OCI-LY7 (cell line): Measurements from ENCODE around the gene ARPC5.

Experiments
- EZH2phosphoT487 ChIP-seq: fragments of 200-600 bp; sonication (generic); IDR thresholded peaks from 2 replicates; pipeline ENCODE4 v1.6.1; 2018; ENCODE audit warnings: low read depth, borderline replicate concordance, mild to moderate bottlenecking, mixed run types, antibody characterized with exemption, low read length, moderate library complexity, mixed read lengths
- TF ChIP-seq, protein P1 (sequence below): fragments of 200-600 bp; sonication (generic); conservative IDR thresholded peaks from 2 replicates; pipeline ENCODE4 v1.5.1; 2014; ENCODE audit warnings: mild to moderate bottlenecking, antibody characterized with exemption, low read length, moderate library complexity, mixed read lengths

DNA sequence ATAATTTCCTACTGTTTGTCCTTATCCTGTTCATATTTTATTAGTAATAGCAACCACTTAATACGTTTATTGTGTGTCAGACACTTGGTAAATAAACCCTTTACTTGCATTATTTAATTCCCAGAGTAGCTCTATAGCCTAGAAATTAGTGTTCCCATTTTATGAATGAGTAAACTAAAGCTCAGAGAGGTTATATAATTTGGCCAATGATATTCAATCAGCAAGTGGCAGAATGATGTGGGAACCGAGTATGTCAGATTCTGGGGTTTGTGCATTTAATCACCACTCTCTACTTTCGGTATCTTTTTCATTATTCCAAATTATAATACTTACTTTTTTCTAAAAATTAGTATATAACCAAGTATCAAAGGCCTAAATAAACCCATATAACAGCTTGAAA lies 6.6 kb upstream of the ARPC5 start:
- TF ChIP-seq, protein P1, sequence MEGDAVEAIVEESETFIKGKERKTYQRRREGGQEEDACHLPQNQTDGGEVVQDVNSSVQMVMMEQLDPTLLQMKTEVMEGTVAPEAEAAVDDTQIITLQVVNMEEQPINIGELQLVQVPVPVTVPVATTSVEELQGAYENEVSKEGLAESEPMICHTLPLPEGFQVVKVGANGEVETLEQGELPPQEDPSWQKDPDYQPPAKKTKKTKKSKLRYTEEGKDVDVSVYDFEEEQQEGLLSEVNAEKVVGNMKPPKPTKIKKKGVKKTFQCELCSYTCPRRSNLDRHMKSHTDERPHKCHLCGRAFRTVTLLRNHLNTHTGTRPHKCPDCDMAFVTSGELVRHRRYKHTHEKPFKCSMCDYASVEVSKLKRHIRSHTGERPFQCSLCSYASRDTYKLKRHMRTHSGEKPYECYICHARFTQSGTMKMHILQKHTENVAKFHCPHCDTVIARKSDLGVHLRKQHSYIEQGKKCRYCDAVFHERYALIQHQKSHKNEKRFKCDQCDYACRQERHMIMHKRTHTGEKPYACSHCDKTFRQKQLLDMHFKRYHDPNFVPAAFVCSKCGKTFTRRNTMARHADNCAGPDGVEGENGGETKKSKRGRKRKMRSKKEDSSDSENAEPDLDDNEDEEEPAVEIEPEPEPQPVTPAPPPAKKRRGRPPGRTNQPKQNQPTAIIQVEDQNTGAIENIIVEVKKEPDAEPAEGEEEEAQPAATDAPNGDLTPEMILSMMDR = no peak
- no peak for TF ChIP-seq EZH2phosphoT487
